Measurements from ENCODE around the gene POU4F2. TPM values are rescaled to one million over a fixed set of nuclear protein-coding genes. Genes with fewer than 3 reads are reported as not detected.

The POU4F2 gene
- total RNA-seq (2014; rRNA removed; shearing (Covaris generic)), result not detected in 2 replicates

DNA sequence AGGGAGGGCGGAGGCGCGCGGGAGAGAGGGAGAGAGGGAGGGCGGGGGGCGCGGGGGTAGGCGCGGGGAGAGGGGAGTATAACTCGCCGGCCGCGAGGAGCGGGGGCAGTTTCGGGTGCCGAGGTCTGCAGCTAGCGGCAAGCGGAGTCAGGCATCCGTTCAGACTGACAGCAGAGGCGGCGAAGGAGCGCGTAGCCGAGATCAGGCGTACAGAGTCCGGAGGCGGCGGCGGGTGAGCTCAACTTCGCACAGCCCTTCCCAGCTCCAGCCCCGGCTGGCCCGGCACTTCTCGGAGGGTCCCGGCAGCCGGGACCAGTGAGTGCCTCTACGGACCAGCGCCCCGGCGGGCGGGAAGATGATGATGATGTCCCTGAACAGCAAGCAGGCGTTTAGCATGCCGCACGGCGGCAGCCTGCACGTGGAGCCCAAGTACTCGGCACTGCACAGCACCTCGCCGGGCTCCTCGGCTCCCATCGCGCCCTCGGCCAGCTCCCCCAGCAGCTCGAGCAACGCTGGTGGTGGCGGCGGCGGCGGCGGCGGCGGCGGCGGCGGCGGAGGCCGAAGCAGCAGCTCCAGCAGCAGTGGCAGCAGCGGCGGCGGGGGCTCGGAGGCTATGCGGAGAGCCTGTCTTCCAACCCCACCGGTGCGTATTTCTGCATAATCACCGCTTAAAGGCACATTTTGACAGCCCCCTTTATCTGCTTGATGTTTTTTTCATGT, at the start of gene POU4F2:
Gene POU4F2, plus strand, starts transcription at position 108 of the 720 bp plus-strand sequence. Its CDS starts 248 bp downstream, at position 356.
- no peak for DNase-seq (ENCODE audit: low spot score)

GRCh38 chr4:146590801-146591200, 47.9 kb upstream of the POU4F2 start:
- DNase-seq (ENCODE audit: low spot score), result no peak

GRCh38 chr4:146592019-146592418, 46.7 kb upstream of the POU4F2 start:
- no peak for DNase-seq (ENCODE audit: low spot score)

DNA sequence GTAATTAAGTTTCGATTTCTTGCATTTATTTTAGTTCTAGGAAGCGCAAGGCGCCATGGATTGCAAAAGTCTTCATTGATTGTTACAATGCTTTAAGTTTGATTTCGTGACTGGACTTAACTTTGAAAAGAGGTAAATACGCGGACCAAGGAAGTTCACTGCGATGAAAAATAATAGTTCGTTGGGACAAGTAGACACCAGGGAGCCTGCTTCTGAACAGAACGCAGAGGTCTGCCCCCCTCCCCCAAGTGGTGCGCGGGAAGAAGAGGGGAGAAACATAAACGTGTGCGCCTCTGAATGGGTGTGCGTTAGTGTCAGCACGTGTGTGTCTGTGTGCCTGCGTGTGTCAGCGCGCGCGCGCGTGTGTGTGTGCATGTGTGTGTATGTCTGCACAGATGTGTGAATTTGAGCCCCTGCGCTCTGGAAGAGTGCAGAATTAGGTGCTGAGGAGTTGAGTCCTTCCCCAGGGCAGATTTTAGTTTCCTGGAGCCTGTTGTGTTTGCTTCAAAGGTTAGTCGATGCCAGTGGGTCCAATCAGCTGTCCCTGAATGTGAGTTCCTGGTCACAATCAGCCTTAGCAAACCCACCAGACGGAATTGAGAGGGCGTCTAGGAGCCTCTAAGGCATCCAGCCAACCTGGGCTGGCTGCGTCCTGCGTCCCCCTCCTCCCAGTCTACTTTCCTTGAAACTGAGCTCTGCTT, 5.8 kb upstream of the POU4F2 start:
- DNase-seq (ENCODE audit: low spot score), result no peak

DNA sequence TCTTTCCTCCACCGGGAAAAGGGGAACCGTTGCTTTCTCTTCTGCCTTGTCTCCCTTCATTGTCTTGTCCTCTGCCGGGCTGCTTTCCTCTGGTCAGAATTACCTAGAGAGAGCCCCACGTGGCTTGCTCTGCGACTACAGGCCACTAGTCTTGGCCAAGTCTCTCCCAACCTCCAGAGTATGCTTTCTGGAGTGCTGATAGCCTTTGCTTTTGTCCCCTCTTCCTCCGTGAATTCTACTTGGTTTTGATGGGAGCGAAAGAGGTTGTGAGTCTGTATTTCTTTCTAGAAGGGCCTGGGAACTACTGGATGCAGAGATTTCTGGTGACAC, 5.3 kb upstream of the POU4F2 start:
- DNase-seq (ENCODE audit: low spot score), result no peak

- DNase-seq (ENCODE audit: low spot score), result no peak
These were observed 3.9 kb upstream of the POU4F2 start for GRCh38 chr4:146634825-146635224.

GRCh38 chr4:146637621-146638332, 916 bp upstream of the POU4F2 start:
- DNase-seq (ENCODE audit: low spot score), result no peak

DNA sequence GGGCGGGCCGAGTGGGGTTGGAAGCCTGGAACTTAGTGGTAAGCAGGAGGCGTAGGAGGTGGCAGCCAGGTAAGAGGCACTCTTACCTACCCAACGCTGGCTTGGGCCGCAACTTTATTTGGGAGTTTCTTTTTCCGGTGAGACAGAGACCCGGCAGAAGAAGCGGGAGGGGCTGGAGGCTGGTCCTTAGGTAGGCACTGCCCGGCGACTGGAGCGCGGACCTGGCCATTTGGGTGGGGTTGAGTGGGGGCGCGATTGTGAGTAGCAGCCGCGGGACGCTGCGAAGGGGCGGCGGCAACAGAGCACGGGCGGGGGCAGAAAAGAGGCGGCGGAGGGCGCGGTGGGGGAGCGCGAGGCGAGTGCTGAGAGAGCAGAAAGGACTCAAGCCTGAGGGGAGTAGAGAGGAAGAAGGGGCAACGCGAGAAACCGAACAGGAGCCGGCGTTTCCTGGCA, 334 bp upstream of the POU4F2 start:
- DNase-seq (ENCODE audit: low spot score), result no peak

DNA sequence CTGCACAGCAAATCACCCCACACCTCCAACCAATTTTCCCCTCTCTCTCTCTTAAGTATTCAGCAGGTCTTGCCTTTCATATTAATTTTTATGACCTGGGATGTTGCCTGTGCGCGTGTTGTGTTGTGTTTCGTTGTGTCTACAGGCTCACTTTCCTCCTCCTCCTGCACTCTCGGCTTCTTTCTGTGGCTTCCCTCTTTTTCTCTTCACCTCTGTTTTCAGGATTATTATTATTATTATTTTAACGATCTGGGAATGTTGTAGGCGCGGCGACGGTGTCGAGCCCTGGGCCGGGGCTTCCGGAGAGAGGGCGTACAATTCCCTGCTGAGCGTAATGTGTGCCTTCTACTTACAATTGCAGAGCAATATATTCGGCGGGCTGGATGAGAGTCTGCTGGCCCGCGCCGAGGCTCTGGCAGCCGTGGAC, 826 bp downstream of the POU4F2 start:
- no peak for DNase-seq (ENCODE audit: low spot score)

DNA sequence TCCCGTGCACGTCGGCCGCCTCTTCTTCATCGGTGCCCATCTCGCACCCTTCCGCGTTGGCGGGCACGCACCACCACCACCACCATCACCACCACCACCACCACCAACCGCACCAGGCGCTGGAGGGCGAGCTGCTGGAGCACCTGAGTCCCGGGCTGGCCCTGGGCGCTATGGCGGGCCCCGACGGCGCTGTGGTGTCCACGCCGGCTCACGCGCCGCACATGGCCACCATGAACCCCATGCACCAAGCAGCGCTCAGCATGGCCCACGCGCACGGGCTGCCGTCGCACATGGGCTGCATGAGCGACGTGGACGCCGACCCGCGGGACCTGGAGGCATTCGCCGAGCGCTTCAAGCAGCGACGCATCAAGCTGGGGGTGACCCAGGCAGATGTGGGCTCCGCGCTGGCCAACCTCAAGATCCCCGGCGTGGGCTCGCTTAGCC, 1.4 kb downstream of the POU4F2 start:
- DNase-seq (ENCODE audit: low spot score), result no peak

DNA sequence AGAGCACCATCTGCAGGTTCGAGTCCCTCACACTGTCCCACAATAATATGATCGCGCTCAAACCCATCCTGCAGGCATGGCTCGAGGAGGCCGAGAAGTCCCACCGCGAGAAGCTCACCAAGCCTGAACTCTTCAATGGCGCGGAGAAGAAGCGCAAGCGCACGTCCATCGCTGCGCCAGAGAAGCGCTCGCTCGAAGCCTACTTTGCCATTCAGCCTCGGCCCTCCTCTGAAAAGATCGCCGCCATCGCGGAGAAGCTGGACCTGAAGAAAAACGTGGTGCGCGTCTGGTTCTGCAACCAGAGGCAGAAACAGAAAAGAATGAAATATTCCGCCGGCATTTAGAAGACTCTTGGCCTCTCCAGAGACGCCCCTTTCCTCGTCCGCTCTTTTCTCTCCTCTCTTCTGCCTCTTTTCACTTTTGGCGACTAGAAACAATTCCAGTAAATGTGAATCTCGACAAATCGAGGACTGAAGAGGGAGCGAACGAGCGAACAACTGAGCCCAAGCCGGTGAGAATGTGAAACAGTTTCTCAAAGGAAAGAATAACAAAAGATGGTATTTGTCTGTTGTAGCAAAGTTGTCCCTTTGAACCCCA, 1.9 kb downstream of the POU4F2 start:
- DNase-seq (ENCODE audit: low spot score), result no peak

DNA sequence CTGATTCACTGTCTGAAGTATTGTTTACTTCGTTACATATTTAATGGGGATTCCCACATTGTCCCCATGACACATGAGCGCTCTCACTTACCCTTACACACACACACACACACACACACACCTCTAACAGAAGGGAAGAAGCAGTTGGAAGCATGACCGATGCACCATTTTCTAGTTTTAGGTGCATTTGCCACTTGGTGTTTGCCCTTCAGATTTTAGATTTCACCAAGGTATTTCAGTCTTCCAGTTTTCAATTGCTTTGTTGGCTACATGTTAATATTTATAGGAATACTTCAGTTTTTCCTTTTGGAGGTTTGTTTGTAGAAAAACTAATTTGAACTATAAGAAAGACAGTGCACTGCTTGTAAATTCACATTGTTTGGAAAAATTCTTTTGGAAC, 3.1 kb downstream of the POU4F2 start:
- no peak for DNase-seq (ENCODE audit: low spot score)

DNA sequence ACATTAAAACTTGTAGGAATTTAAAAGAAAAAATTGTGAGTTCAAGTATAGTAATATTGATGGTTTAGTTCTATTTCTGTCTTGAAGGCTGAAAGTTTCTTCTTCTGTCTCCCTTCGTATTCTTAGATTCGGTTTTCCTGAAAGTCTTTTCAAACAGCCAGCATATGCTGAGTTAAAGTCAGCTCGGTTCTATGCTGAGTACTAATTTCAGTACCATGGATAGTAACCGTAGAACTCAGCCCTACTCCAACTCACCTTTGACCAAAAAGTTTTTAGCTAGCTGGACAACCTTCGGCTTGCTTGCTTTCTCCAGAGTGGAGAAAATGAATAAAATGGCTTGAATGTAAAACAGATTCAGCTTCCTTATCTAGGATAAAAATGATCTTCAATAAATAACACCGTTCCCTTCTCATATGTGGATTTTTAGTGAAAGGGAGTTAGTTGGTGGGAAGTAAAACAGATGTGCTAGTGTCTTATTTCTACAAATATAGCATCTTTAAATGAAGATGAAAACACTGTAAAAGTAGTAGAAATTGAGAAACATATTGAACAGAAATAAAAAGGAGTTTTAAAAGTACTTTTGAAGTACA, 5.2 kb downstream of the POU4F2 start:
- DNase-seq (ENCODE audit: low spot score), result peak; percentile 21

- DNase-seq (ENCODE audit: low spot score), result no peak
These were observed 7.2 kb downstream of the POU4F2 start for GRCh38 chr4:146645921-146646320.

GRCh38 chr4:146646593-146647325, 8.1 kb downstream of the POU4F2 start:
- DNase-seq (ENCODE audit: low spot score), result no peak

DNA sequence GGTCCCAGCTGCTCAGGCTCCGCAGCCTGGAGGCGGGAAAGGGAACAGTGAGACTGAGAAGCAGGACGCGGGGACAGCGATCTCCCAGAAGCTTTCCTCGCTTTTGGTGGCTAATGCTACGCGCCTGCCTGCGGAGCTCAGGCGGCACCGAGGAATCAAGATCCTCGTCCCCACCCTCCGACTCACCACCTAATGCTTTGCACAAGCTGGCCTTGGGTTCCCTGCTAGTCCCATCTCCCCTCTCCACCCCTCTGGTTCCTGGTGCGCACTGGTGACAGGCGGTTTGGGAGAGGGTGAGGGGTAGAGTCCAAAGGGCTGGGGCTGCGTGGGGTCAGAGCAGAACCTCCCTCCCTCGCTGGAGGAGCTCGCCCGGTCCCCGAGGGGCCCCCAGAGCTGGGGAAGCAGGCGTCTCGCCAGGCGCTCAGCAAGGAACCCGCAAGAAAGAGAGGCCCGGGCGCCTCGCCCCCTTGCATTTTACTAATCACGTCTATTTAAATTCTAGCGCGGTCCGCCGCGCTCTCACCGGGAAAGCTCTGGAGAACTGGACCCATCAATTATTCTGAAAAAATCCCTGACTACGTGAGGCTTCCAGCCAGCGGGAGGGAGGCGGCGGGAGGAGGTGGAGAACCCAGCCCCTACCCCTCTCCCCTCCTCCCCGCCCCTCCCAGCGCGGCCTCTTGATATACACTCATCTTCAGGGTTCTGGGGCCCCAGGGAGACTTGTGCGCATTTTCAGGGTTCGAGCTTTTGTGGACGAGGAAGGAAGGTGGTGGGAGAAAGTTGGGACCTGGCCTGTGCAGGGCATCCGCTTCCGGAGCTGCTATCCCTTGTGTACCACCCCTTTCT, 9.1 kb downstream of the POU4F2 start:
- DNase-seq (ENCODE audit: low spot score), result no peak

GRCh38 chr4:146648461-146648783, 9.7 kb downstream of the POU4F2 start:
- no peak for DNase-seq (ENCODE audit: low spot score)

DNA sequence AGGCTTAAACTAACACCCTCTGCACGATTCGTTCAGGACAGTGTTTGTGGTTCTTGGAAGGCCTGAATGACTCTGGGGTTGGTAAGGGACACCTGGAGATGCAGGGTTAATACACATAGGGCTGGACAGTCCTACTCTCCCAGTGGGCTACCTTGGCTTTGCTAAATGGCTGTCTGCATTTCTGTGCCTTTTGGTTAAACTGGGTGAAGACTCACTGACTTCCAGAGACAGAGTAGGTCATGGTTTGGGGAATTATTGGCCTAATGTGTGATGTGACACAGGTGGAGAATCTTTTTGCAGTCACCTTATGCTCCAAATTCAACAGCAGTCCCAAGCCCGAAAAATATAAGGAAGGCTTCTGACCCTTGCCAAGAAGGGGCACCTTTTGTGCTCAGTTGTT, 10.5 kb downstream of the POU4F2 start:
- DNase-seq (ENCODE audit: low spot score), result no peak

DNA sequence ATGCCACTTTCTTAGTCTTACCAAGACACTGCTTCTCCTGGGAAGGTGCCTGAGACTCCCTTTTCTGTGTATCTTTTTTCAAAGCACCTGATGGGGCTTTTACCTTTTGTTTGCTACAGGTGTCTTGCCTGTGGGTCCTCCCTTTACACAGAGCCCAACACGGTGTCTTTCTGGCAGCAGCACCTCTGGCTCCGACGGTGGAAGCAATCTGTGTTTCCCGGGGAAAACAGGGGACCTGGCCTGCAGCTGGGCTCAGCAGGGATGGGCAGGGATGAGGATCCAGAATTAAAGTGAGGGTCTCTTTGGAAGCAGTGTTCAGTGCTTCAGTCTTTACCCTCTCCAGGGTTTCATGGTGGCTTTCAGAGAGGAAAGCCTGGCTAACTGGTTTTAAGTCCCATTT, 11.3 kb downstream of the POU4F2 start:
- DNase-seq (ENCODE audit: low spot score), result no peak
